Lower leg skin (tissue), 4 donors: Measurements from ENCODE around the gene CCSER1. TPM values are rescaled to one million over a fixed set of nuclear protein-coding genes. Genes with fewer than 3 reads are reported as not detected.

ENCODE experiments used
- DNase-seq, 2 donors: peaks; one replicate each; pipeline ENCODE4 v3.0.0-alpha.2; 2019; ENCODE audit warnings: low spot score in 2 of 2
- H3K4me3 ChIP-seq: fragments of 200-600 bp; sonication (generic); 2 replicates; pipeline ENCODE4 v1.5.1; 2017; ENCODE audit warnings: mild to moderate bottlenecking, low read depth; ENCODE audit not compliant: poor library complexity, severe bottlenecking
- CTCF ChIP-seq, 3 donors: fragments of 450-650 bp; IDR thresholded peaks; one replicate each; pipeline ENCODE4 v1.5.1; 2016; ENCODE audit warnings: antibody characterized with exemption in 3 of 3, mild to moderate bottlenecking in 3 of 3, moderate library complexity in 2 of 3
- POLR2A ChIP-seq, 2 donors: fragments of 450-650 bp; IDR thresholded peaks; one replicate each; pipeline ENCODE4 v1.6.1; 2016 to 2017; ENCODE audit warnings: antibody characterized with exemption in 2 of 2, mild to moderate bottlenecking in 1 of 2, moderate library complexity in 1 of 2
- WGBS, 2 donors: methylation state at CpG; one replicate each; pipeline ENCODE4 v1.1.5; 2018; 5-methylcytosine and 5-hydroxymethylcytosine counted together
- intact Hi-C: fragments of 100-400 bp; cut with DNase I; formaldehyde crosslinking; loops from one replicate; pipeline ENCODE4 v1.15.0; 2023; ENCODE audit warnings: low total_unique reads
- total RNA-seq, 4 donors: library from RNA; depleted of rRNA; stranded (reverse); fragments of >200 nt; gene quantifications; one replicate each; pipeline ENCODE4 v1.1.0, GENCODE V29; 2016

Gene CCSER1
- total RNA-seq, 4 donors from 2014 or later: 6.5 to 12.1 (median 9.9) TPM

- TF ChIP-seq CTCF (IDR thresholded peaks at IDR 0.05) (no peak), POLR2A (IDR thresholded peaks at IDR 0.05) (no peak)
- intact Hi-C loops: no loop called here
- DNase-seq: no peak
Measured at GRCh38 chr4:91099666-91100065, 972.5 kb downstream of the CCSER1 start.

GRCh38 chr4:91108751-91109150 is 981.6 kb downstream of the CCSER1 start:
- TF ChIP-seq CTCF (IDR thresholded peaks at IDR 0.05): no peak
- WGBS, 2 donors: 89% methylated on average over 3 of the region's 3 CpGs
- intact Hi-C loops: no loop called here
- H3K4me3 ChIP-seq: no peak overlapping the region
- DNase-seq: no peak

More at GRCh38 chr4:91099666-91100065, 972.5 kb downstream of the CCSER1 start:
- H3K4me3 ChIP-seq: no peak overlapping the region

- H3K4me3 ChIP-seq: no peak overlapping the region
- WGBS, 2 donors: 68 to 79% methylated on average over 1 of the region's 1 CpG
- TF ChIP-seq POLR2A (IDR thresholded peaks at IDR 0.05): no peak
- no peak for TF ChIP-seq CTCF (IDR thresholded peaks at IDR 0.05)
- intact Hi-C loops: no loop called here
- no peak for DNase-seq
Measured at GRCh38 chr4:91111556-91111955, 984.4 kb downstream of the CCSER1 start.

- intact Hi-C loops: no loop called here
- H3K4me3 ChIP-seq: no peak overlapping the region
- no peak for TF ChIP-seq POLR2A (IDR thresholded peaks at IDR 0.05)
- TF ChIP-seq CTCF (IDR thresholded peaks at IDR 0.05): no peak
- WGBS, 2 donors: 54 to 58% methylated on average over 4 of the region's 4 CpGs
- DNase-seq: no peak
Measured at GRCh38 chr4:91113130-91113706, 986.0 kb downstream of the CCSER1 start.

- WGBS, 2 donors: 76 to 80% methylated on average over 4 of the region's 4 CpGs
- no peak overlapping the region for H3K4me3 ChIP-seq
- TF ChIP-seq POLR2A (IDR thresholded peaks at IDR 0.05): no peak
- no peak for TF ChIP-seq CTCF (IDR thresholded peaks at IDR 0.05)
- no peak for DNase-seq
- intact Hi-C loops: no loop called here
Measured at GRCh38 chr4:91114386-91114785, 987.2 kb downstream of the CCSER1 start.

GRCh38 chr4:91116861-91117260 is 989.7 kb downstream of the CCSER1 start:
- no peak for TF ChIP-seq CTCF (IDR thresholded peaks at IDR 0.05)
- no peak for TF ChIP-seq POLR2A (IDR thresholded peaks at IDR 0.05)
- DNase-seq: no peak
- intact Hi-C loops: no loop called here
- no peak overlapping the region for H3K4me3 ChIP-seq
